Loucy (cell line): ENCODE data around the gene ALK.

Source experiments
- H2AFZ ChIP-seq: fragments of 200-600 bp; sonication (generic); 2 replicates; pipeline ENCODE4 v1.6.0; 2016; ENCODE audit warnings: antibody characterized with exemption, mild to moderate bottlenecking, low read length, moderate library complexity
- H3F3A ChIP-seq: fragments of 200-600 bp; 2 replicates; pipeline ENCODE4 v1.6.0; 2016; ENCODE audit warnings: antibody characterized with exemption, low read depth, mild to moderate bottlenecking
- H3K27me3 ChIP-seq: fragments of 200-600 bp; sonication (generic); 2 replicates; pipeline ENCODE4 v1.6.1; 2014; ENCODE audit warnings: low read length, mild to moderate bottlenecking; ENCODE audit not compliant: insufficient read depth, poor library complexity, severe bottlenecking
- H3K36me3 ChIP-seq: fragments of 200-600 bp; sonication (generic); 2 replicates; pipeline ENCODE4 v1.6.1; 2016; ENCODE audit warnings: low read length; ENCODE audit not compliant: insufficient read depth
- H3K4me1 ChIP-seq: fragments of 200-600 bp; sonication (generic); 2 replicates; pipeline ENCODE4 v1.5.1; 2014; ENCODE audit warnings: low read length, mild to moderate bottlenecking; ENCODE audit not compliant: insufficient read depth, poor library complexity, severe bottlenecking
- H3K4me2 ChIP-seq: fragments of 200-600 bp; sonication (generic); 2 replicates; pipeline ENCODE4 v1.6.0; 2014; ENCODE audit warnings: antibody characterized with exemption, low read length, low read depth, mild to moderate bottlenecking; ENCODE audit not compliant: poor library complexity, severe bottlenecking
- H3K4me3 ChIP-seq: fragments of 200-600 bp; sonication (generic); 2 replicates; pipeline ENCODE4 v1.5.1; 2014; ENCODE audit warnings: low read length, mild to moderate bottlenecking, mixed read lengths; ENCODE audit not compliant: poor library complexity, severe bottlenecking
- H3K79me2 ChIP-seq: fragments of 200-600 bp; sonication (generic); 2 replicates; pipeline ENCODE4 v1.6.1; 2014; ENCODE audit warnings: low read length; ENCODE audit not compliant: insufficient read depth
- H3K9ac ChIP-seq: fragments of 200-600 bp; sonication (generic); 2 replicates; pipeline ENCODE4 v1.6.0; 2014; ENCODE audit warnings: mild to moderate bottlenecking, low read depth, low read length, moderate library complexity; ENCODE audit not compliant: poor library complexity, severe bottlenecking
- H3K9me2 ChIP-seq: fragments of 200-600 bp; sonication (generic); replicated peaks from 2 replicates; pipeline ENCODE4 v1.6.1; 2016; ENCODE audit warnings: low read depth, low read length, mixed read lengths
- H3K9me3 ChIP-seq: fragments of 200-600 bp; sonication (generic); 2 replicates; pipeline ENCODE4 v1.6.1; 2014; ENCODE audit warnings: mild to moderate bottlenecking, antibody characterized with exemption, low read length, low read depth; ENCODE audit not compliant: insufficient read depth
- H4K20me1 ChIP-seq: fragments of 200-600 bp; sonication (generic); 2 replicates; pipeline ENCODE4 v1.6.0; 2014; ENCODE audit warnings: antibody characterized with exemption, low read length, mild to moderate bottlenecking; ENCODE audit not compliant: insufficient read depth, poor library complexity, severe bottlenecking
- EZH2phosphoT487 ChIP-seq: fragments of 200-600 bp; IDR thresholded peaks from 2 replicates; pipeline ENCODE4 v1.6.1; 2018; ENCODE audit warnings: antibody characterized with exemption, mild to moderate bottlenecking, moderate library complexity, borderline replicate concordance
- TF ChIP-seq, protein P1 (sequence below): fragments of 200-600 bp; sonication (generic); conservative IDR thresholded peaks from 2 replicates; pipeline ENCODE4 v1.5.1; 2014; ENCODE audit warnings: mild to moderate bottlenecking, antibody characterized with exemption, low read length

Gene ALK

GRCh38 chr2:29174937-29175336 is 746.4 kb downstream of the ALK start:
- Histone ChIP-seq H3K36me3 (no peaks in the 10 kb centered on the region), H3K4me2 (no peak overlapping the region), H4K20me1 (no peaks in the 10 kb centered on the region), H3F3A (no peaks in the 10 kb centered on the region), H2AFZ (no peak overlapping the region), H3K9ac (no peak overlapping the region), H3K27me3 (no peaks in the 10 kb centered on the region), H3K79me2 (no peaks in the 10 kb centered on the region), H3K4me1 (no peaks in the 10 kb centered on the region), H3K9me3 (no peaks in the 10 kb centered on the region), H3K4me3 (no peak overlapping the region), H3K9me2 (no peaks in the 10 kb centered on the region)
- TF ChIP-seq, protein P1, sequence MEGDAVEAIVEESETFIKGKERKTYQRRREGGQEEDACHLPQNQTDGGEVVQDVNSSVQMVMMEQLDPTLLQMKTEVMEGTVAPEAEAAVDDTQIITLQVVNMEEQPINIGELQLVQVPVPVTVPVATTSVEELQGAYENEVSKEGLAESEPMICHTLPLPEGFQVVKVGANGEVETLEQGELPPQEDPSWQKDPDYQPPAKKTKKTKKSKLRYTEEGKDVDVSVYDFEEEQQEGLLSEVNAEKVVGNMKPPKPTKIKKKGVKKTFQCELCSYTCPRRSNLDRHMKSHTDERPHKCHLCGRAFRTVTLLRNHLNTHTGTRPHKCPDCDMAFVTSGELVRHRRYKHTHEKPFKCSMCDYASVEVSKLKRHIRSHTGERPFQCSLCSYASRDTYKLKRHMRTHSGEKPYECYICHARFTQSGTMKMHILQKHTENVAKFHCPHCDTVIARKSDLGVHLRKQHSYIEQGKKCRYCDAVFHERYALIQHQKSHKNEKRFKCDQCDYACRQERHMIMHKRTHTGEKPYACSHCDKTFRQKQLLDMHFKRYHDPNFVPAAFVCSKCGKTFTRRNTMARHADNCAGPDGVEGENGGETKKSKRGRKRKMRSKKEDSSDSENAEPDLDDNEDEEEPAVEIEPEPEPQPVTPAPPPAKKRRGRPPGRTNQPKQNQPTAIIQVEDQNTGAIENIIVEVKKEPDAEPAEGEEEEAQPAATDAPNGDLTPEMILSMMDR = no peak
- no peak for TF ChIP-seq EZH2phosphoT487

DNA sequence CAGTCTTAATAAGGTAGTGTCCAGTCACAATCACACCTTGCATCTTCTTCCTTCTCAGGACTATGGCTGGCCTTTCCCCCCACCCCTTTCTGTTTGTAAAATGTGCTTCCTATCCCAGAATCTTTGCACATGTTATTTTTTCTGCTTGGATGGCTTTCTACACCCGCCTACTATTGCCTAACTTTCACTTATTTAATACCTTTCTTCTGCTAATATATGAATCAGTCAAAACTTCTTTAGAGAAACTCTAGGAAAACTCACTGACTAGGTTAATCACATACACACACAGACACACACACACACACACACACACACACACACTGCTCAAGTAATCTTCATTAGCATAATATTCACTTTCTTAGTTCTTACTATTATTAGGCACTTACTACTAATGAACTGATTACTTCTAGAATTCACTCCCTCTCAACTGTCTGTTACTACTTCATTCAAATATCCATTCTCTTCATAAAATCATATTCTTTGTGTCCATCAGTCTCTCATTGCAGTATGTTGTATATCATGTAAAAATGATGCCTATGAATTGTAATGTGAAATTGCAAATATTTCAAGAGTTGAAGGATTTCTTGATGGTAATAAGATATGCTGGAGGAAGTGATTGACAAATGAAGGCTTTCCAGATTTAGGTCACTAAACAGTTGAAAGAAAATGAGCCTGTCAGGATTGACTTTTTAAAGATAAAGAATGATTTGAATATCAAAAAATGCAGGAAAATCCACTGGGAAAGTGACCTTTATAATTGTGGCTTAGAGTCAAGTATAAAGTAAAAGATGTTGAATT is 754.9 kb downstream of the ALK start:
- no peaks in the 10 kb centered on the region for H3K36me3 ChIP-seq
- no peaks in the 10 kb centered on the region for H3K4me1 ChIP-seq
- H3K79me2 ChIP-seq = no peaks in the 10 kb centered on the region
- H3K27me3 ChIP-seq = no peaks in the 10 kb centered on the region
- H3K9ac ChIP-seq = no peak overlapping the region
- TF ChIP-seq, protein P1 = no peak
- no peak for TF ChIP-seq EZH2phosphoT487
- no peak overlapping the region for H2AFZ ChIP-seq
- no peaks in the 10 kb centered on the region for H3K9me2 ChIP-seq
- no peak overlapping the region for H3K4me2 ChIP-seq
- no peaks in the 10 kb centered on the region for H4K20me1 ChIP-seq
- H3F3A ChIP-seq = no peaks in the 10 kb centered on the region
- H3K4me3 ChIP-seq = no peak overlapping the region
- no peaks in the 10 kb centered on the region for H3K9me3 ChIP-seq

DNA sequence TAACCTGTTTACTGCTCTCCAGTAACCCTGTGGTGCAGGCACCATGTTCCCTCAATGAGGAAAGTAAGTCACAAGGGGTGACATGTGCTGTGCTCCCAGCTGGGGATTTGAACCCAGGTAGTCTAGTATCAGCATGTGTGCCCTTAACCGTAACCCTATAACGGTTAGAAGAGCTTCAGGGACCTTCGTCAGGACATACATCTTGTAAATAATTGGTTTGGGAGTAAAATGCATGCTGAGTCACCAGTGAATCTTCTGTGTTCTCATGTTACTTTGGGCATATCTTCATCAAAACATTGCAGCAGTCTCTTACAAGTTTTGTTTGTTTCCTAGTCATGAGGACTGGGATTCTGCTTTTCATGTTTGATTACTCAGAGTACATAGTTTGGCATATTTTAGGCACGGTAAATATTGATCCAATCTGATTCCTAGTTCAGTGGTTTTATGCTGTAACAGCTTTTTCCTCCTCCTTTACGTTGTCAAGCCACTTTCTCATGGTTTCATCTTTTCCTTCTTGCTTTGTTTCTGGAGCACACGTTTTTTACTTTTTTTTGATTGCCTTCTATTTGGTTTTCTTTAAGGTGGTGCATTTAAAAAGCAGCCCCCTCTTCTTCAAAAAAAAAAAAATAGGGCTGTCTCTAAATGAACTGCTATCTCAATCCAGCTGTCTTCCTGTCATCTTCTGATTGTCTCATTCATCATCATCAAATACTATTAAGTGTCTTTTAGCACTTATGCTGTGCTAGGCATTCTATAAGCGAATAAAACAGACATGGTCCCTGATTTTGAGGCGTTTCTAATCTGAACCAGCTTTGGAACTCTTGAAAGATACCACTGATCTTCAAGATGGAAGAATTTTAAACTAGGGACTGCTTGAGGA is 755.8 kb downstream of the ALK start:
- no peak overlapping the region for H3K9ac ChIP-seq
- no peaks in the 10 kb centered on the region for H3K27me3 ChIP-seq
- no peak overlapping the region for H3K4me2 ChIP-seq
- H4K20me1 ChIP-seq = no peaks in the 10 kb centered on the region
- no peaks in the 10 kb centered on the region for H3K4me1 ChIP-seq
- H3K79me2 ChIP-seq = no peaks in the 10 kb centered on the region
- H3K4me3 ChIP-seq = no peak overlapping the region
- H3F3A ChIP-seq = no peaks in the 10 kb centered on the region
- no peaks in the 10 kb centered on the region for H3K9me3 ChIP-seq
- H3K9me2 ChIP-seq = no peaks in the 10 kb centered on the region
- H2AFZ ChIP-seq = no peak overlapping the region
- no peak for TF ChIP-seq EZH2phosphoT487
- TF ChIP-seq, protein P1 = no peak
- no peaks in the 10 kb centered on the region for H3K36me3 ChIP-seq
